HG02642 (cell line): ENCODE data around the gene LTBP1.
"Not testable (repeated sequence)": the region's sequence is repeated elsewhere in the genome, so short reads cannot be mapped to it uniquely, and the experiment has no call there.

Source experiments
- ATAC-seq: cut with Tn5 transposase; IDR thresholded peaks from one replicate; pipeline ENCODE4 v1.9.1; 2021; ENCODE audit warnings: mild to moderate bottlenecking; ENCODE audit not compliant: unreplicated experiment, poor library complexity

Gene LTBP1

DNA sequence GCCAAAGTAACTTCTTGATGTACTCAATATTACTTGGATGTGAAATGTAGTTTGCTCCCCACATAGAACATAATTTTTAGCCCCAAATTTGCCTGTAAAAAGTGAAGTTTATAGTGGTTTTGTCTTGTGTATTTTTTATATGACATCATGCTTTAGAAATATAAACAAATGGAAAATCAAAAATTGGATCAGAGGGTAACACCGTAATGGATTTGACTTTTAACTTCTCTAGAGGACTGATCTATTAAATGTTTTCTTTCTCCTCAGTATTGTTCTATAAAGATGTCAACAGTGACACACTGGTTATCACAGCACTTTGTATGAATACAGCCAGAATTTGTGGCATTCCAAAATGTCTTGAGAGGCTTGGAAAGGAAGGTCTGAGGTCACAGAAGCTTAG, 484.1 kb downstream of the LTBP1 start:
- ATAC-seq: no peak

DNA sequence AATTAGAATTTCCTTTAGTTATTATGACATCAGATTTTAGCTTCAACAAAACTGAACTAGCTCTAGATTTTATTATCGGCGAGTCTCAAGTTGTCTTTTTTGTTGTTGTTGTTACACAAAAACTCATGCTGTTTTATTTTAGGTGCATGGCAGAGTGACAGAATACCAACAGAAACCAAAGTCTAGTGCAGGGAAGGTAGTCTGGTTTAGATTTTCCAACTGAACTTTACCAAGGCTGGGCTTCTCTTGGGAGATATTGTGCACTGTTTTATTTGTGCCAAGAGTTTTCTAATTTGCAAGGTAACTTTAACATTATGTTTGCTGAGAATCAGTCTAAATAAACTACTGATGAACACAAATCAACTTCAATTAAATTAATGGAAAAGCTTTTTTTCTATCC, 486.1 kb downstream of the LTBP1 start:
- no peak for ATAC-seq

DNA sequence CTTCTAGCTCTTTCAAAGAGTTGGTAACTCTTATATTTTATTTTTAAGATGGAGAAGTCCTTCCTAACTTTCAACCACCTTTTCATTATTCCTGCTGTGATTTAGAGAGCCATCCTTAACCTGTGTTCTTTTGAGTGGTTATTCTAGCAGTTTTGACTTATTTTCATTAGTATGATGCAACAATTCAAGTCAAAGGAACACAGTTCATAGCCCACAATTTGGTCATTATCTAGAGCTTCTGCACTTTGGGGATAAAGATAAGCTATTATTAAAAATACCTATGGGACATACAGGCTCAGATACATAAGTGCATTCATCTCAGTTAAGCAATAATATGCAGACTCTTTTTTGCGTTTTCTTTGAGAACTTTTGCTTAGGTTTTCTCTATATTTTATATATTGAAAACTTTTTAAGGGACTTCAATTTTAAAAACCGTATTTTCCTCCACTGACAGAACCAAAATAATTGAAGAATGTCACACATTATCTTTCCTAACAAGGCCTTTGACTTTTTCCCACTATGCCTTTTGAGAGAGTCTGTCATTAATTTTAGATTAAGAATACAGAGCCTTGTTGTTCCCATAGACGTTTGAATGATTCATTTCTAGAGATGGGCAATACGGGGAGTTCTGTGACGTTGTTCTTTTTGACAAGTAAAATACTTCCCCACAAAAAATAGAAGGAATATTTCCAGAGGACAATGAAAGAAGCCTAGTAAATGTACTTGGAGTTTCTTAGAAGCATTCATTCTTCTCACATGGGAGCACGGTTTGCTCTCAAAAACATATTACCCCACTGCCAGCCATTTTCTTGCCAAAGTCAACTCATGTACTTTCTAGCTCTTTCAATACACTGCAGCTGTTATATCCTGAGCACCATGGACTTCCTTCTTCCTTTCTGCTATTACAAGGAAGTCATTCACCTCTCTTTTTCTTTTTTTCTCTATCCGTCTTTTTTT, 486.8 kb downstream of the LTBP1 start:
- ATAC-seq: no peak

DNA sequence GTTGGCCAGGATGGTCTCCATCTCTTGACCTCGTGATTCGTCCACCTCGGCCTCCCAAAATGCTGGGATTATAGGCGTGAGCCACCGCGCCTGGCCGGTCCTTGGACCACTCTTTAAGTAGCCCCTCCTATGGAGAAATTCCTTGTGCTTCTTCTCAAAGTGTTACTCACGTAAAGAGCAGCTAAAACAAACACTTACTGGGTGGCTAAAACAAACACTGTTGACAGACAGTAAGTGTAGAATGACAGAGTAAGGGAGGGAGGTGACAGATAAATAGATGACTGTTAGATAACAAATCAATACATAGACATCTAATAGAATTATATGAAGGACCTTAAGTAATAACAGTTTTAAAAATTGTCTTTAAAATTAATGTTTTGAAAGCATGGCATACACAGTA, 488.8 kb downstream of the LTBP1 start:
- no peak for ATAC-seq

DNA sequence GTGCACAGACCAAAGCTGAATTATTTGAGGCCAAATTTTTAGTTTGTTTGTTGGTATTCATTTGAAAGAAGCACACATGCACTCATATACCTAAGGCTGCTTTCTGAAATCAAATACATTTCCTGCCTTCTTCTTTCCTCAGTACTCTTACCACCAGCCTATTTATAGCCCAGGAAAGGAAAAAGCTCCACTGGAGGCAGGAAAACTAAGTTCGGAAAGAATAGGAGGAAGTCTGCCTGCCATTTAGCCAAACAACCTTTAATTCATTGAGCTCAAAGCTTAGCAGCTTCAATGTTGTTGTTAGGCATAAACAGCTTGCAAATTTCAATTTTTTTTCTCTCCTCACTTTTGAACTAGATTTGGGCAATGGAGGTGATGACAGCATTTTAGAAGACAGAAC, 489.3 kb downstream of the LTBP1 start:
- no peak for ATAC-seq

DNA sequence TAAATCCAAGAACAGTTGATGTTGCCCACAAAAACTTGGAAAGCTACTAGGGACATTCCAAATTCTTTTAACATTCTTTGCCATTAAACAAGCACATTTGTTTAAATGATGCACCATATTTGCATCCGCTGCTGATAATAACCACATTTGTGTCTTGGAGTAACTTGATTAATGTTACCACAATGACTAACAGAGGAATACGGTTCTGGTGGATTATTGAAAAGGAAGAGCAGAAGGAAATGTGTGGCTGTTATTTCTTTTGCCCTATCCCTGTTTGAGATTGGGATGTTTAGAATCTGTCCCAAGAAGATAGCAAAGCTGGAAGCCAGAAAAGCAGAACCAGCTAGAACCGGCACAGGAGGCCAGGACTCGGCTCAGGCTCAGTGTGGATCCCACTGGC, 490.5 kb downstream of the LTBP1 start:
- no peak for ATAC-seq

DNA sequence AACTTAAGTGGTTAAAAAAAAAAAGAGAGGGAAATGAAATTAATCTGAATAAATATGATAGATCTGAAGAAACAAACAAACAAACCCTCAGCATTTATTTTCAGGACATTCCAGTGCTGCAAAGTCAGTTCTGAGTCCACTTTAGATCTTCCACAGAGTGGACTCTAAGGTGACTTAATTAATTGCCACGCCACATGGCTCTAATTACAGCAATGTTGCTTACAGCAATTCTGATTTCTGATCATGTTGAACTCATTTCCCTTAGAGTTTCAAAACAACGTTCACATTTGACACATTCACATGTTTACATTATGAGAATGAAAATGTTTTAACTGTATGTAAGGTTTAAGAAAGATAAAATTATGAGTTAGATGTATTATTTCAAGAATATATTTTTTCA, 491.1 kb downstream of the LTBP1 start:
- ATAC-seq: no peak

DNA sequence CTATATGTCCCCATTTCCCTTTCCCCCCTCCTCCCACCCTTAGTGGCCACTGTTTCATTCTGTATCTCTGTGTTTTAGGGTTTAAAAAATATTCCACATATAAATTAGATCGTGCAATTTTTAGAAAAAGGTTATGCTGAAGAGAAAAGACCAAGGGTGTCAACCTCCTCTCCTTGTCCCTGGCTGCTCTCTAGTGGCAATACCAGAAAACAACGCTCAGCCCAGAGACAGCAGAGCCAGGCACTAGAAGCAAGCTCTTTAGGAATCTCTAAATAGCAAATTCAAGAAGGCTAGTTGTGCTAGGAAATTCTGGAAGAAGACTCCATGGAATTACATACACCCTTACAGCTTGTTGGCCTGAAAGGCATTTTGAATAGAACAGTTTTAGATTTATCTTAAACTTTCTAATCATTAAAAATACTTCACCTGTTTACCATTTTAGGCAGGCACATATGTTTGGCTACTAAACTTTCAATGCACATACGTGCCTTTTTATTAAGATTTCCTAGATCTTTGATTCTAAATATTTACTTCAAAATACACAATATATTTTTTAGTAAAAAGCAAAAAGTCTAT, 494.6 kb downstream of the LTBP1 start:
- ATAC-seq: peak; percentile 83

DNA sequence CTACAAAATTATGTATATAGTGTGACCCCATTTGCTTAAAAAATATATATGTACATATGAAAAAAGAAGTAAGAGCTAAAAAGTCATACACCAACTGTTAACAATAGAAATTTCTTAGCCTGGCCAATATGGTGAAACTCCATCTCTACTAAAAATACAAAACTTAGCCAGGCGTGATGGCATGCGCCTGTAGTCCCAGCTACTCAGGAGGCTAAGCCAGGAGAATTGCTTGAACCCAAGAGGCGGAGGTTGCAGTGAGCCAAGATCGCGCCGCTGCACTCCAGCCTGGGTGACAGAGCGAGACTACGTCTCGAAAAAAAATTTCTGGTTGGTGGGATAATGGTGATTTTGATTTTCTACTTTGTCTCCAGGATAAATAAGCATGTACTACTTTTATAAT, 495.3 kb downstream of the LTBP1 start:
- ATAC-seq: not testable (repeated sequence)

DNA sequence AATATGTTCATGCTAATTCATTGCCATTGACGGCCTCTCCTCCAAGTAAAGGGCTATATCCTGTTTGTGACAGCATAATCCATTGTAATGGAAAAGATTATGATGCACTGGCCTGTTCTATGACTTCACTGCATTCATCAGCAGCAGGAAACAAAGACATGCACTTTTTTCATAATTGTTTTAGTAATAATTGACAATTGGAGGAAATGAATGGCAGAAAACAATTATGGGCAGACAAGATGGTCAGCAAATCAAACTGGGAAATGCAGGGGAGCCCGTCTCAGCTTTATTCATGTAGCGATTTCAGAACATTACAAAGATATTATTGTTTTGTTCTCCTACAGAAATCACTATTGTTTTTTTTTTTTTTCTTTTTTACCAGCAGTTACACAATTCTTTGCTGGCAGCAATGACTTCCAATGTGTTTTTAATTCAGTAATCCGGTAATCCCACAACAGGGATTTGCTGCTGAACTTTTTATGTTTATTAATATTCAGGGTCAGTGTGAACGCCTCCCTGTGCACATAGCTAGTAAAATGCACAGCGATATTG, 495.9 kb downstream of the LTBP1 start:
- no peak for ATAC-seq

DNA sequence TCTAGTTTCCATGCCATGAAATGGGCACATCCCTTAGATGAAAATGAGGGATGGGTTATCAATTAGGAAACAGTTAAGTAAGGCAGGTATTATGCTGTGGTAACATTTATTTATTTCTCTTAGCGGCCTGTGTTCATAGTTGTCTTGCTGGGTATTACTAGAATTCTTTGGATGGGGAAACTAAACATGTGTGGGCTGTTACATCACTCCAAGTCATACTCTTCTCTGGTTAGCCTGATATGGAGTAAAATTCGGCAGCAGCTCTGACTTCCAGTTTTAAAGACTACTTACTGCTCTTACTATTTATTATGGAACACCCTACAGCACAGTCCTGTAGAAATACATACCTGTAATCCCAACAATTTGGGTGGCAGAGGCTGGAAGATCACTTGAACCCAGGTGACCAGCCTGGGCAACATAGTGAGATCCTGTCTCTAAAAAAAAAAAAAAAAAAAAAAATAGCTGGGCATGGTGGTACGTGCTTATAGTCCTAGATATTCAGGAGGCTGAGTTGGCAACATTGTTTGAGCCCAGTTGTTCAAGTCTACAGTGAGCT, 496.6 kb downstream of the LTBP1 start:
- no peak for ATAC-seq

DNA sequence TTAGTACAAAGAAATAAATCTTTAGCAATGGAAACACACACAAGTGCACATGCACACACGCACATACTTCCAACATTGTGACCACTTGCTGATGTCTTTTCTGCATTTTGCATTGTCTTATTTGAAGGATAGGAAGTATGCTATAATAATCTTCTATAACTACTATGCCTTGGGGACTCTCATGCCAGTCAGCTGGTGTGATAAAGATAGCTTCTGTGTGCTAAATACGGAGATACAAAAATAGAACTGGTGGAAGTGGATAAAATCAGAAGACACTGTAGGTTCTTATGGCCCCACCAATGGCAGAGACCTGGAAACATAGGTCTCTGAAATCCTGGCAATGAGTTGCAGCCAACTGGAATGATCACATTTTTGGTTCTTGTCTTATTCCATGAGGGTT, 498.2 kb downstream of the LTBP1 start:
- ATAC-seq: no peak

DNA sequence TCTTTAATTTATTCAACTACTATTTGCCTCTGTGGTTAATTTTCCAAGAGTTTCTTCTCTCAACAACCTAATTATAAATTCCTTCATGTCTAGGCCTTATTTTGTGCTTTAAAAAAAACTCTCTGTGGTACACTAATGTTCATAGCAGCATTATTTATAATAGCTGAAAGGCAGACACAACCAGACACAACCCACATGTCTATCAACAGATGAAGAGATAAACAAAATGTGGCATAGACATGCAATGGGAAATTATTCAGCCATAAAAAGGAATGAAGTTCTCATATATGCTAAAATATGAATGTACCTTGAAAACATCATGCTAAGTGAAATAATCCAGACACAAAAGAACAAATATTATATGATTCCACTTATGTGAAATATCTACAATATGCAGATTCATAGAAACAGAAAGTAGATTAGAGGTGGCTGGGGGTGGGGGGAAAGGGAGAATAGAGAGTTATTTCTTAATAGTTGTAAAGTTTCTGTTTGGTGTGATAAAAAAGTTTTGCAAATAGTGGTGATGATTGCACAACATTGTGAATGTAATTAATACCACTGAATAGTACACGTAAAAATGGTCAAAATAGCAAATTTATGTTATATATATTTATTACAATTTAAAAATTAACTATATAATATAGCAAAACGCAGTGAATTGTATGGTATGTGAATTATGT, 501.6 kb downstream of the LTBP1 start:
- no peak for ATAC-seq
